ENCODE measurements around the gene NDUFB2.
"Not testable (repeated sequence)": the region's sequence is repeated elsewhere in the genome, so short reads cannot be mapped to it uniquely, and the experiment has no call there.

The NDUFB2 gene

GRCh38 chr7:140723006-140723405, 26.5 kb downstream of the NDUFB2 start:
- Histone ChIP-seq H3K27me3 (ENCODE audit: insufficient read depth, low read length) (no peaks in the 10 kb centered on the region), H3K9me3 (ENCODE audit: insufficient read depth, low read depth, low read length) (no peaks in the 10 kb centered on the region), H3K36me3 (ENCODE audit: insufficient read depth, low read depth, low read length) (peaks cover 8% of the 10 kb centered on the region), H3K9ac (ENCODE audit: low read depth, low read length) (no peak overlapping the region), H3K27ac (ENCODE audit: low read length) (no peak overlapping the region), H3K4me3 (ENCODE audit: low read length) (no peak overlapping the region), H3K4me1 (ENCODE audit: insufficient read depth, low read length) (no peaks in the 10 kb centered on the region)

- Histone ChIP-seq H3K9me3 (ENCODE audit: insufficient read depth, low read depth, low read length) (no peaks in the 10 kb centered on the region), H3K27me3 (ENCODE audit: insufficient read depth, low read length) (no peaks in the 10 kb centered on the region), H3K27ac (ENCODE audit: low read length) (no peak overlapping the region), H3K4me1 (ENCODE audit: insufficient read depth, low read length) (no peaks in the 10 kb centered on the region), H3K36me3 (ENCODE audit: insufficient read depth, low read depth, low read length) (peaks cover 8% of the 10 kb centered on the region), H3K9ac (ENCODE audit: low read depth, low read length) (no peak overlapping the region), H3K4me3 (ENCODE audit: low read length) (no peak overlapping the region)
Measured at GRCh38 chr7:140723574-140723973, 27.1 kb downstream of the NDUFB2 start.

GRCh38 chr7:140724706-140725105, 28.2 kb downstream of the NDUFB2 start:
- H3K4me3 ChIP-seq (ENCODE audit: low read length), result no peak overlapping the region
- H3K27ac ChIP-seq (ENCODE audit: low read length), result no peak overlapping the region
- H3K27me3 ChIP-seq (ENCODE audit: insufficient read depth, low read length), result no peaks in the 10 kb centered on the region
- H3K9ac ChIP-seq (ENCODE audit: low read depth, low read length), result no peak overlapping the region
- peaks cover 8% of the 10 kb centered on the region for H3K36me3 ChIP-seq (ENCODE audit: insufficient read depth, low read depth, low read length)
- H3K9me3 ChIP-seq (ENCODE audit: insufficient read depth, low read depth, low read length), result no peaks in the 10 kb centered on the region
- no peaks in the 10 kb centered on the region for H3K4me1 ChIP-seq (ENCODE audit: insufficient read depth, low read length)

- H3K9ac ChIP-seq (ENCODE audit: low read depth, low read length), result no peak overlapping the region
- H3K27ac ChIP-seq (ENCODE audit: low read length), result no peak overlapping the region
- H3K9me3 ChIP-seq (ENCODE audit: insufficient read depth, low read depth, low read length), result no peaks in the 10 kb centered on the region
- no peak overlapping the region for H3K4me3 ChIP-seq (ENCODE audit: low read length)
- no peaks in the 10 kb centered on the region for H3K4me1 ChIP-seq (ENCODE audit: insufficient read depth, low read length)
- H3K36me3 ChIP-seq (ENCODE audit: insufficient read depth, low read depth, low read length), result peaks cover 8% of the 10 kb centered on the region
- H3K27me3 ChIP-seq (ENCODE audit: insufficient read depth, low read length), result no peaks in the 10 kb centered on the region
Measured at GRCh38 chr7:140726281-140726680, 29.8 kb downstream of the NDUFB2 start.

GRCh38 chr7:140732416-140732815, 35.9 kb downstream of the NDUFB2 start:
- H3K36me3 ChIP-seq (ENCODE audit: insufficient read depth, low read depth, low read length), result no peaks in the 10 kb centered on the region; the same call in 1 of the 2 replicates
- H3K9me3 ChIP-seq (ENCODE audit: insufficient read depth, low read depth, low read length), result no peaks in the 10 kb centered on the region
- H3K27ac ChIP-seq (ENCODE audit: low read length), result no peak overlapping the region
- H3K9ac ChIP-seq (ENCODE audit: low read depth, low read length), result no peak overlapping the region
- H3K4me3 ChIP-seq (ENCODE audit: low read length), result no peak overlapping the region
- no peaks in the 10 kb centered on the region for H3K27me3 ChIP-seq (ENCODE audit: insufficient read depth, low read length)
- H3K4me1 ChIP-seq (ENCODE audit: insufficient read depth, low read length), result peaks cover 7% of the 10 kb centered on the region; the same call in 1 of the 2 replicates

- Histone ChIP-seq H3K27ac (ENCODE audit: low read length) (no peak overlapping the region), H3K9ac (ENCODE audit: low read depth, low read length) (no peak overlapping the region), H3K9me3 (ENCODE audit: insufficient read depth, low read depth, low read length) (no peaks in the 10 kb centered on the region), H3K27me3 (ENCODE audit: insufficient read depth, low read length) (no peaks in the 10 kb centered on the region), H3K4me1 (ENCODE audit: insufficient read depth, low read length) (peaks cover 7% of the 10 kb centered on the region; the same call in 1 of the 2 replicates), H3K36me3 (ENCODE audit: insufficient read depth, low read depth, low read length) (peaks cover 14% of the 10 kb centered on the region), H3K4me3 (ENCODE audit: low read length) (no peak overlapping the region)
Measured at GRCh38 chr7:140734096-140734495, 37.6 kb downstream of the NDUFB2 start.

- H3K4me1 ChIP-seq (ENCODE audit: insufficient read depth, low read length), result peaks cover 7% of the 10 kb centered on the region; the same call in 1 of the 2 replicates
- no peaks in the 10 kb centered on the region for H3K9me3 ChIP-seq (ENCODE audit: insufficient read depth, low read depth, low read length)
- no peaks in the 10 kb centered on the region for H3K27me3 ChIP-seq (ENCODE audit: insufficient read depth, low read length)
- H3K36me3 ChIP-seq (ENCODE audit: insufficient read depth, low read depth, low read length), result peaks cover 19% of the 10 kb centered on the region
- H3K9ac ChIP-seq (ENCODE audit: low read depth, low read length), result no peak overlapping the region
- H3K4me3 ChIP-seq (ENCODE audit: low read length), result no peak overlapping the region
- no peak overlapping the region for H3K27ac ChIP-seq (ENCODE audit: low read length)
Measured at GRCh38 chr7:140734729-140735128, 38.2 kb downstream of the NDUFB2 start.

GRCh38 chr7:140738280-140738679, 41.8 kb downstream of the NDUFB2 start:
- H3K4me1 ChIP-seq (ENCODE audit: insufficient read depth, low read length), result no peaks in the 10 kb centered on the region
- no peak overlapping the region for H3K4me3 ChIP-seq (ENCODE audit: low read length)
- no peaks in the 10 kb centered on the region for H3K9me3 ChIP-seq (ENCODE audit: insufficient read depth, low read depth, low read length)
- no peak overlapping the region for H3K27ac ChIP-seq (ENCODE audit: low read length)
- peaks cover 23% of the 10 kb centered on the region for H3K36me3 ChIP-seq (ENCODE audit: insufficient read depth, low read depth, low read length)
- no peaks in the 10 kb centered on the region for H3K27me3 ChIP-seq (ENCODE audit: insufficient read depth, low read length)
- no peak overlapping the region for H3K9ac ChIP-seq (ENCODE audit: low read depth, low read length)

GRCh38 chr7:140743255-140743654, 46.7 kb downstream of the NDUFB2 start:
- H3K9me3 ChIP-seq (ENCODE audit: insufficient read depth, low read depth, low read length); H3K4me3 ChIP-seq (ENCODE audit: low read length); H3K27me3 ChIP-seq (ENCODE audit: insufficient read depth, low read length); H3K9ac ChIP-seq (ENCODE audit: low read depth, low read length); H3K4me1 ChIP-seq (ENCODE audit: insufficient read depth, low read length); H3K27ac ChIP-seq (ENCODE audit: low read length): not testable (repeated sequence)
- peaks cover 21% of the 10 kb centered on the region; the same call in 1 of the 2 replicates for H3K36me3 ChIP-seq (ENCODE audit: insufficient read depth, low read depth, low read length)

- H3K36me3 ChIP-seq (ENCODE audit: insufficient read depth, low read depth, low read length), result peaks cover 20% of the 10 kb centered on the region
- no peaks in the 10 kb centered on the region for H3K27me3 ChIP-seq (ENCODE audit: insufficient read depth, low read length)
- H3K9me3 ChIP-seq (ENCODE audit: insufficient read depth, low read depth, low read length), result no peaks in the 10 kb centered on the region
Measured at GRCh38 chr7:140744005-140744404, 47.5 kb downstream of the NDUFB2 start.

GRCh38 chr7:140745266-140746058, 49.0 kb downstream of the NDUFB2 start:
- Histone ChIP-seq H3K9me3 (ENCODE audit: insufficient read depth, low read depth, low read length) (no peaks in the 10 kb centered on the region), H3K4me1 (ENCODE audit: insufficient read depth, low read length) (0 out of 2 replicates have a peak, but pooled peaks cover 2% of the 10 kb centered on the region), H3K9ac (ENCODE audit: low read depth, low read length) (no peak overlapping the region), H3K27ac (ENCODE audit: low read length) (no peak overlapping the region), H3K4me3 (ENCODE audit: low read length) (no peak overlapping the region), H3K36me3 (ENCODE audit: insufficient read depth, low read depth, low read length) (peaks cover 12% of the 10 kb centered on the region), H3K27me3 (ENCODE audit: insufficient read depth, low read length) (no peaks in the 10 kb centered on the region)

More at GRCh38 chr7:140744005-140744404, 47.5 kb downstream of the NDUFB2 start:
- Histone ChIP-seq H3K27ac (ENCODE audit: low read length) (no peak overlapping the region), H3K4me3 (ENCODE audit: low read length) (no peak overlapping the region), H3K4me1 (ENCODE audit: insufficient read depth, low read length) (0 out of 2 replicates have a peak, but pooled peaks cover 2% of the 10 kb centered on the region), H3K9ac (ENCODE audit: low read depth, low read length) (no peak overlapping the region)

- Histone ChIP-seq H3K36me3 (ENCODE audit: insufficient read depth, low read depth, low read length) (peaks cover 12% of the 10 kb centered on the region), H3K27me3 (ENCODE audit: insufficient read depth, low read length) (no peaks in the 10 kb centered on the region), H3K9ac (ENCODE audit: low read depth, low read length) (no peak overlapping the region), H3K27ac (ENCODE audit: low read length) (no peak overlapping the region), H3K9me3 (ENCODE audit: insufficient read depth, low read depth, low read length) (no peaks in the 10 kb centered on the region), H3K4me1 (ENCODE audit: insufficient read depth, low read length) (0 out of 2 replicates have a peak, but pooled peaks cover 2% of the 10 kb centered on the region), H3K4me3 (ENCODE audit: low read length) (no peak overlapping the region)
Measured at GRCh38 chr7:140746751-140747150, 50.2 kb downstream of the NDUFB2 start.
